ENCODE data around the gene HSD3B7. TPM values are rescaled to one million over a fixed set of nuclear protein-coding genes. Genes with fewer than 3 reads are reported as not detected.

HSD3B7 gene
- polyA plus RNA-seq, 2 donors = 6.6 to 12.1 TPM

GRCh38 chr16:30954993-30955392 is 30.0 kb upstream of the HSD3B7 start:
- Histone ChIP-seq H3K36me3 (ENCODE audit: control insufficient read depth in 2 of 2, insufficient read depth in 2 of 2, low read length in 1 of 2) (peaks cover 0 to 2% of the 10 kb centered on the region in 2 donors), H3K27ac (ENCODE audit: low read depth in 2 of 2, low read length in 1 of 2) (no peak overlapping the region)

GRCh38 chr16:30956601-30957455 is 28.2 kb upstream of the HSD3B7 start:
- WGBS, 2 donors = 25 to 27% methylated on average over 42 of the region's 42 CpGs
- H3K9me3 ChIP-seq (ENCODE audit: control insufficient read depth in 2 of 2, insufficient read depth in 1 of 2, low read depth in 1 of 2, low read length in 1 of 2) = no peaks in the 10 kb centered on the region
- H3K4me3 ChIP-seq (ENCODE audit: low read depth in 1 of 2, low read length in 2 of 2) = peak overlapping the region; percentile 90
- H3K27me3 ChIP-seq (ENCODE audit: control insufficient read depth in 1 of 2, insufficient read depth in 2 of 2, low read length in 2 of 2) = no peaks in the 10 kb centered on the region
- peaks cover 9 to 15% of the 10 kb centered on the region in 2 donors for H3K4me1 ChIP-seq (ENCODE audit: control insufficient read depth in 2 of 2, insufficient read depth in 2 of 2, low read length in 1 of 2)
- peaks cover 6 to 12% of the 10 kb centered on the region in 2 donors for H3K36me3 ChIP-seq (ENCODE audit: control insufficient read depth in 2 of 2, insufficient read depth in 2 of 2, low read length in 1 of 2)
- peak overlapping the region; percentile 96 to 98 for H3K27ac ChIP-seq (ENCODE audit: low read depth in 2 of 2, low read length in 1 of 2)

More at GRCh38 chr16:30954993-30955392, 30.0 kb upstream of the HSD3B7 start:
- no peaks in the 10 kb centered on the region for H3K9me3 ChIP-seq (ENCODE audit: control insufficient read depth in 2 of 2, insufficient read depth in 1 of 2, low read depth in 1 of 2, low read length in 1 of 2)
- H3K4me1 ChIP-seq (ENCODE audit: control insufficient read depth in 2 of 2, insufficient read depth in 2 of 2, low read length in 1 of 2) = peaks cover 13 to 25% of the 10 kb centered on the region in 2 donors
- H3K27me3 ChIP-seq (ENCODE audit: control insufficient read depth in 1 of 2, insufficient read depth in 2 of 2, low read length in 2 of 2) = no peaks in the 10 kb centered on the region
- H3K4me3 ChIP-seq (ENCODE audit: low read depth in 1 of 2, low read length in 2 of 2) = no peak overlapping the region
- 79 to 84% methylated on average over 8 of the region's 8 CpGs for WGBS, 2 donors

GRCh38 chr16:30957456-30958174 is 27.4 kb upstream of the HSD3B7 start, which contains the start of gene SETD1A:
TSS of gene SETD1A (plus strand) at chr16:30957754. CDS start at chr16:30958732, 978 bp downstream.
- peaks cover 9 to 15% of the 10 kb centered on the region in 2 donors for H3K4me1 ChIP-seq (ENCODE audit: control insufficient read depth in 2 of 2, insufficient read depth in 2 of 2, low read length in 1 of 2)
- 0 to 1% methylated on average over 48 to 85 of the region's 85 CpGs for WGBS, 2 donors

GRCh38 chr16:30958175-30959079 is 26.6 kb upstream of the HSD3B7 start:
- Histone ChIP-seq H3K36me3 (ENCODE audit: control insufficient read depth in 2 of 2, insufficient read depth in 2 of 2, low read length in 1 of 2) (peaks cover 6 to 14% of the 10 kb centered on the region in 2 donors), H3K27me3 (ENCODE audit: control insufficient read depth in 1 of 2, insufficient read depth in 2 of 2, low read length in 2 of 2) (no peaks in the 10 kb centered on the region), H3K4me1 (ENCODE audit: control insufficient read depth in 2 of 2, insufficient read depth in 2 of 2, low read length in 1 of 2) (peaks cover 9 to 14% of the 10 kb centered on the region in 2 donors), H3K9me3 (ENCODE audit: control insufficient read depth in 2 of 2, insufficient read depth in 1 of 2, low read depth in 1 of 2, low read length in 1 of 2) (no peaks in the 10 kb centered on the region), H3K4me3 (ENCODE audit: low read depth in 1 of 2, low read length in 2 of 2) (peak overlapping the region; percentile 90), H3K27ac (ENCODE audit: low read depth in 2 of 2, low read length in 1 of 2) (peak overlapping the region; percentile 96 to 98)
- WGBS, 2 donors = 10% methylated on average over 53 to 55 of the region's 55 CpGs

More at GRCh38 chr16:30957456-30958174, 27.4 kb upstream of the HSD3B7 start, which contains the start of gene SETD1A:
- Histone ChIP-seq H3K36me3 (ENCODE audit: control insufficient read depth in 2 of 2, insufficient read depth in 2 of 2, low read length in 1 of 2) (peaks cover 6 to 12% of the 10 kb centered on the region in 2 donors), H3K27me3 (ENCODE audit: control insufficient read depth in 1 of 2, insufficient read depth in 2 of 2, low read length in 2 of 2) (no peaks in the 10 kb centered on the region), H3K9me3 (ENCODE audit: control insufficient read depth in 2 of 2, insufficient read depth in 1 of 2, low read depth in 1 of 2, low read length in 1 of 2) (no peaks in the 10 kb centered on the region), H3K27ac (ENCODE audit: low read depth in 2 of 2, low read length in 1 of 2) (peak within 1 kb of the TSS; percentile 96 to 98), H3K4me3 (ENCODE audit: low read depth in 1 of 2, low read length in 2 of 2) (peak within 1 kb of the TSS; percentile 90)

GRCh38 chr16:30961384-30961783 is 23.6 kb upstream of the HSD3B7 start:
- H3K27me3 ChIP-seq (ENCODE audit: control insufficient read depth in 1 of 2, insufficient read depth in 2 of 2, low read length in 2 of 2) = no peaks in the 10 kb centered on the region
- peaks cover 13 to 41% of the 10 kb centered on the region in 2 donors for H3K36me3 ChIP-seq (ENCODE audit: control insufficient read depth in 2 of 2, insufficient read depth in 2 of 2, low read length in 1 of 2)
- peaks cover 0 to 2% of the 10 kb centered on the region in 2 donors for H3K9me3 ChIP-seq (ENCODE audit: control insufficient read depth in 2 of 2, insufficient read depth in 1 of 2, low read depth in 1 of 2, low read length in 1 of 2)
- WGBS, 2 donors = 93 to 95% methylated on average over 11 of the region's 11 CpGs
- H3K4me3 ChIP-seq (ENCODE audit: low read depth in 1 of 2, low read length in 2 of 2) = no peak overlapping the region
- H3K27ac ChIP-seq (ENCODE audit: low read depth in 2 of 2, low read length in 1 of 2) = no peak overlapping the region
- H3K4me1 ChIP-seq (ENCODE audit: control insufficient read depth in 2 of 2, insufficient read depth in 2 of 2, low read length in 1 of 2) = peaks cover 9 to 10% of the 10 kb centered on the region in 2 donors

GRCh38 chr16:30963925-30964511 is 21.0 kb upstream of the HSD3B7 start:
- H3K36me3 ChIP-seq (ENCODE audit: control insufficient read depth in 2 of 2, insufficient read depth in 2 of 2, low read length in 1 of 2) = peaks cover 13 to 54% of the 10 kb centered on the region in 2 donors
- 91 to 92% methylated on average over 18 of the region's 18 CpGs for WGBS, 2 donors
- no peak overlapping the region for H3K4me3 ChIP-seq (ENCODE audit: low read depth in 1 of 2, low read length in 2 of 2)
- peaks cover 0 to under 1% of the 10 kb centered on the region in 2 donors for H3K4me1 ChIP-seq (ENCODE audit: control insufficient read depth in 2 of 2, insufficient read depth in 2 of 2, low read length in 1 of 2)
- no peak overlapping the region for H3K27ac ChIP-seq (ENCODE audit: low read depth in 2 of 2, low read length in 1 of 2)
- no peaks in the 10 kb centered on the region for H3K27me3 ChIP-seq (ENCODE audit: control insufficient read depth in 1 of 2, insufficient read depth in 2 of 2, low read length in 2 of 2)
- H3K9me3 ChIP-seq (ENCODE audit: control insufficient read depth in 2 of 2, insufficient read depth in 1 of 2, low read depth in 1 of 2, low read length in 1 of 2) = peaks cover 0 to 2% of the 10 kb centered on the region in 2 donors

GRCh38 chr16:30964574-30965226 is 20.3 kb upstream of the HSD3B7 start:
- Histone ChIP-seq H3K9me3 (ENCODE audit: control insufficient read depth in 2 of 2, insufficient read depth in 1 of 2, low read depth in 1 of 2, low read length in 1 of 2) (peaks cover 0 to 2% of the 10 kb centered on the region in 2 donors), H3K27ac (ENCODE audit: low read depth in 2 of 2, low read length in 1 of 2) (no peak overlapping the region), H3K4me3 (ENCODE audit: low read depth in 1 of 2, low read length in 2 of 2) (no peak overlapping the region), H3K27me3 (ENCODE audit: control insufficient read depth in 1 of 2, insufficient read depth in 2 of 2, low read length in 2 of 2) (no peaks in the 10 kb centered on the region), H3K4me1 (ENCODE audit: control insufficient read depth in 2 of 2, insufficient read depth in 2 of 2, low read length in 1 of 2) (no peaks in the 10 kb centered on the region), H3K36me3 (ENCODE audit: control insufficient read depth in 2 of 2, insufficient read depth in 2 of 2, low read length in 1 of 2) (peaks cover 16 to 60% of the 10 kb centered on the region in 2 donors)
- WGBS, 2 donors = 89 to 93% methylated on average over 33 of the region's 33 CpGs

GRCh38 chr16:30965436-30965835 is 19.6 kb upstream of the HSD3B7 start:
- H3K36me3 ChIP-seq (ENCODE audit: control insufficient read depth in 2 of 2, insufficient read depth in 2 of 2, low read length in 1 of 2) = peaks cover 17 to 61% of the 10 kb centered on the region in 2 donors
- H3K27me3 ChIP-seq (ENCODE audit: control insufficient read depth in 1 of 2, insufficient read depth in 2 of 2, low read length in 2 of 2) = no peaks in the 10 kb centered on the region
- 88 to 95% methylated on average over 15 of the region's 15 CpGs for WGBS, 2 donors
- peaks cover 0 to 2% of the 10 kb centered on the region in 2 donors for H3K9me3 ChIP-seq (ENCODE audit: control insufficient read depth in 2 of 2, insufficient read depth in 1 of 2, low read depth in 1 of 2, low read length in 1 of 2)
- no peak overlapping the region for H3K27ac ChIP-seq (ENCODE audit: low read depth in 2 of 2, low read length in 1 of 2)
- no peak overlapping the region for H3K4me3 ChIP-seq (ENCODE audit: low read depth in 1 of 2, low read length in 2 of 2)
- H3K4me1 ChIP-seq (ENCODE audit: control insufficient read depth in 2 of 2, insufficient read depth in 2 of 2, low read length in 1 of 2) = no peaks in the 10 kb centered on the region
